Measurements from ENCODE around the gene PBX1.

Gene PBX1

GRCh38 chr1:164895026-164895912 is 336.3 kb downstream of the PBX1 start:
- no peak for DNase-seq

- no peak for DNase-seq
Observed at GRCh38 chr1:164901031-164901430, 342.0 kb downstream of the PBX1 start.
